UCSD-AML1 (cell line): ENCODE results near the gene ASPG.

ENCODE experiments used
- DNase-seq: peaks from one replicate; lab custom pipeline; 2025; ENCODE audit not compliant: unreplicated experiment; lab: John Stamatoyannopoulos, UW

Gene ASPG

GRCh38 chr14:104115691-104116287, 30.3 kb downstream of the ASPG start:
- DNase-seq = no peak

DNA sequence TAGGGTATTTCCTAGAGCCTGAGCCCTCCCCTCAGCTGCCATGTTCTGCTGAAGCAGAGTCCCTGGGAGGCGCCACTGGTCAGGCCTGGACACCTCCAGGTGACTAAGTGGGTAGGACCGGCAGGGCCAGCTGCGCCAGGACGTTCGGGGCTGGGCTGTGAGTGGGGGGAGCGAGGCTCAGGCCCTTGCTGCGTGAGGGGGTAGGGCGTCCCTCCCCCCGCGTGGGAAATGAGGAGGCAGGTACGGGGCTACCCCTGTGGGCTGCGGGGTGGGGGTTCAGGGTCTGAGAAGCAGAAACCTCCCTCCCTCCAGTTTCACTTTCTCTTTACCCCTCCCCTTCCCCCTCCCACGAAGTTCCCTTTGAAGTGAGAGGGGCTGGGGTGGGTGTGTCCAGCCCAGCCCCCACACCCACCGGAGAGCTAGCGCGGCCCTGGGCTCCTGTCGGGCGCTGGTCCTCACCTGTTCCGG, 30.8 kb downstream of the ASPG start:
- no peak for DNase-seq

DNA sequence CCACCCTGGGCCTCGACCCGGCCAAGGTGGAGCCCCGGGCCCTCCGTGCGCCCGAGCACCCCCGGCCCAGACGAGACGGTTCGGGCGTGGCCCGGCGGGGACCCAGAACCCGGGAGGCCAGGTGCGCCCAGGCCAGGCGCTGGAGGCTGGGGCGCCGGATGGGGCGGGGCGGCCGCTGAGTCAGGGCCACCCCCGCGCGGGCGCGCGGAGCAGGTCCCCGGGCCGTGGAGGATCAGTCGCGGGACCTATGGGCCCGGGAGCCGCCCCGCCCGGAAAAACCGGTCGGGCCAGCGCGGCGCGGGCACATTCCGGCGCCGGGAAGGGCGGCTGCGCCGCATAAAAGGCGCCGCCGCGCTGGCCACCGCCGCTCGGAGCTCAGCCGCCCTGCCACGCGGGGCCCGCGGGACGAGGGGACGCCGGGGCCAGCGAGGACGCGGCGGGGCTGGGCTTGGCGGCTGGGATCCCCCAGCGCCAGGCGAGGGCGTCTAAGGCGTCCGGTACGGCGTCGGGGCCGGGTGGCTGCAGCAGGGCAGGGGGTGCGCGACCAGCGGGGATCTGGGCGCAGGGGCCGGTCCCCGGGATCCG, 31.3 kb downstream of the ASPG start:
- DNase-seq = no peak

DNA sequence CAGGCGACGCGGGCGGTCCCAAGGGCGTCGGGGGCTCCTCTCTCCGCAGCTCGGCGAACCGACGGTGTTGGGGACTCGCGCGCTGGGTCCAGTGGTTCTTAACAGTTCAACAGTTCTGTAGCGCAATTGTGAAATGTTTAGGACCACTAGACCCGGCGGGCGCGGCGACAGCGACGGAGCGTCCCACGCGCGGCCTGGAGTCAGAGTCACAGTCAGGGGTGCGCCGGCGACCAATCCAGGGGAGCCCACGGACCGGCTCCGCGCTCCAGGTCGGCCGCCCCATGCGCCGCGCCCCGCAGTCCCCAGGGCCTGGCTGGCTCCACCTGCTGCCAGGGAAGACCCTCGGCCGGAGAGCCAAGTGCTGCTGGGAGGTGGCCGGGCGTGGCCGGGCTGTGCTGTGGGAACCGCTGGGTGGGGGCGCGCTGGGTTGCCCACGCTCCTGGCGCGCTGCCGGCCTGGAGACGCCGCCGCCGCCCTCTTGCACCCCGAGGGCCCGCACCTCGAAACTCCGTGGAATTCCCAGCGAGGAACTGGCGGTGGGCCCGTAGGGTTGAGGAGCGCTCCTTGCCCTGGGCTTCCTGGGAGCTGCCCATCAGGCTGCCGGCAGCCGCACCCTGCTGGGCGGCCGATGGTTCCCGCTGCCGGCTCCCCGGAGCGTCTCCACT, 32.0 kb downstream of the ASPG start:
- DNase-seq = no peak

GRCh38 chr14:104118006-104118844, 32.7 kb downstream of the ASPG start:
- DNase-seq = no peak

- DNase-seq = no peak
Observed at GRCh38 chr14:104119119-104119487, 33.6 kb downstream of the ASPG start.

DNA sequence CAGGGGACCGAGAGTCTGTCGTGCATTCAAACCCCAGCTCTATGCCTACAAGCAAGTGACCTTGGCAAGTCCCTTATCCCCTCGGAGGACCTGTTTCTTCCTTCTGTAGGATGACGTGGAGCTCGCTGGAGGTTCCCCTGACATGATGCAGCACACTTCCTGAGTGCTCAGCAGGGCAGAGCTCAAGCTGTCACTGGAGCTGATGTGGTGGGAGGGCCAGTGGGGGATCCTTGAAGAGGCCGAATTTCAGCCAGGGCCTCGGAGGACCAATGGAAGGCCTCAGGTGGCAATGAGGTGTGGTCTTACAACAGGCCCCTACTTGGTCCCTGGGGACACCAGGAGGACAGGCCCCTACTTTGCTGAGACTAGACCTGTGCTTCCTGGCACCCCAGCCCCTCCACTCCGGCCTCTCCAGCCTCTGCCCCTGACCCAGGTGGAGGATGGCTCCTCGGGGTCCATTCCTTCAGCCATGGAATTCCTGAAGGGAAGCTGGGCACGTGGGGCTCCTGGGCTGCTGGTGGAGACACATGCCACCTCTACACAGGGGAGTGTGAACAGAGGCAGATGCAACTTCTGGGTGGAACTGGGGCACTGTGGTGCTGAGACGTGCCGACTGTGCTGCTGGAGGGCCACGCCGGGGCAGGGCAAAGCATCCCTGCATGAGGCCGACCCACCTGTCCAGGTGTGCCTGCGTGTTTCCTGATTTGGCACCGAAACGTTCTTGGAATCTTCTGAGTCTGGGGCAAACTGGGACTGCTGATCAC, 34.2 kb downstream of the ASPG start:
- DNase-seq = no peak

- DNase-seq = no peak
Observed at GRCh38 chr14:104120281-104120741, 34.8 kb downstream of the ASPG start.

- no peak for DNase-seq
Observed at GRCh38 chr14:104121142-104121541, 35.6 kb downstream of the ASPG start.

- DNase-seq = no peak
Observed at GRCh38 chr14:104123879-104124278, 38.4 kb downstream of the ASPG start.

- no peak for DNase-seq
Observed at GRCh38 chr14:104125011-104125410, 39.5 kb downstream of the ASPG start.

GRCh38 chr14:104126753-104127152, 41.3 kb downstream of the ASPG start:
- no peak for DNase-seq

DNA sequence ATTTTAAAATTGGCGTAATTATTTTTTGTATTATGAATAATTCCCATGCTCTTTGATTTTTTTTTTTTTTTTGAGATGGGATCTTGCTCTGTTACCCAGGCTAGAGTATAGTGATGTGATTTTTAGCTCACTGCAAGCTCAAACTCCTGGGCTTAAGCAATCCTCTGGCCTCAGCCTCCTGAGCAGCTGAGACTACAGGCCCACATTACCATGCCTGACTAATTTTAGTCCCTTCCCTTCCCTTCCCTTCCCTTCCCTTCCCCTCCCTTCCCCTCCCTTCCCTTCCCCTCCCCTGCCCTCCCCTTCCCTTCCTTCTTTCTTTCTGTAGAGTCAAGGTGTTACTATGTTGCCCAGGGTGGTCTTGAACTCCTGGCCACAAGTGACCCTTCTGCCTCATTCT, 43.5 kb downstream of the ASPG start:
- DNase-seq = no peak

DNA sequence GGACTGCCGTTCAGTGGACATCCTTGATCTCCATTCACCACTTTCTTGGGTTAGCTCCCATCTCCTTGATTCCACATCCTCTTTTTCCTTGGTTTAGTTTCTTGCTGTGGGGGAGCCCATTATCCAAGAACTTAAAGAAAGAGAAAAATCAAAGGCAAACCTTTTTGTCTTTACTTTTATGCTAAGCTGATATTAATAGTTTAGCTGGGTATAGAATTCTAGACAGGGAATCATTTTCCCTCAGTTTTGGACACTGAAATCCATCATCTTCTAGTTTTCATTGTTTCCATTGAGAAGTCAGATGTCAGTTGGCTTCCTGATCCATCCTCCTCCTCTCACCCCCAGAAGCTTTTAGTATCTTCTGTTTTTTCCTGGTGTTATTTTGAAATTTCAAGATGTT, 44.1 kb downstream of the ASPG start:
- no peak for DNase-seq

- peak; percentile 62 for DNase-seq
Observed at GRCh38 chr14:104130974-104131651, 45.6 kb downstream of the ASPG start.

- DNase-seq = no peak
Observed at GRCh38 chr14:104131968-104132732, 46.6 kb downstream of the ASPG start.

DNA sequence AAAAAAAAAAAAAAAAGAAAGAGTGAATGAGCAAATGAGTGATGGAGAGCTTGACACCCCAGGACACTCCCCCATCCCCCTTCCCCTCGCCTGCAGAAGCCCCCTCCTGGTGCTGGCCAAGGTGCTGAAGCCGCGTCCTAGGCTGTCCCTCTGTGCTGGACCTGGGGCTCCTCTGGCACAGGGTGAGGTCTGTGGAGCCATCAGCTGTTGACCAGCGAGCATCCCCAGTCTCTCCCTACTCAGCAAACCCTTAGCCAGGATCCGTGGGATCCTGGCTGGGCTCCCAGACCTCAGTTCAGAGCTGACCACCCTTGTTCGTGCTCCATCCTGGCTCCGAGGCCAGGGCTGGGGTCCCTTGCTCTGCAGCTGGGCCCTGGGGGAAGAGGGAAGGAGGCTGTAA, 47.5 kb downstream of the ASPG start:
- DNase-seq = no peak

- no peak for DNase-seq
Observed at GRCh38 chr14:104133496-104133895, 48.0 kb downstream of the ASPG start.
